NCI-H146 treated with DMSO at 0.1 percent for 48 hours (cell line): ENCODE measurements around the gene SV2C.
"Not testable (repeated sequence)": the region's sequence is repeated elsewhere in the genome, so short reads cannot be mapped to it uniquely, and the experiment has no call there.

Source experiments
- DNase-seq: peaks from one replicate; lab custom pipeline; 2025; ENCODE audit not compliant: unreplicated experiment; lab: John Stamatoyannopoulos, UW

Gene SV2C

GRCh38 chr5:76082772-76083554 is at the start of gene SV2C:
TSS of gene SV2C (plus strand) at chr5:76083383. CDS start at chr5:76131751, 48,368 bp downstream.
- no peak for DNase-seq

- DNase-seq = not testable (repeated sequence)
These were observed 45.4 kb upstream of the SV2C start for GRCh38 chr5:76037736-76038151.

GRCh38 chr5:76038212-76038611 is 45.0 kb upstream of the SV2C start:
- no peak for DNase-seq

GRCh38 chr5:76040806-76041205 is 42.4 kb upstream of the SV2C start:
- DNase-seq = no peak

GRCh38 chr5:76041863-76042262 is 41.3 kb upstream of the SV2C start:
- no peak for DNase-seq

GRCh38 chr5:76046741-76047140 is 36.4 kb upstream of the SV2C start:
- no peak for DNase-seq

- DNase-seq = no peak
These were observed 33.0 kb upstream of the SV2C start for GRCh38 chr5:76050134-76050533.

- no peak for DNase-seq
These were observed 20.6 kb upstream of the SV2C start for GRCh38 chr5:76062502-76063041.

- DNase-seq = no peak
These were observed 17.9 kb upstream of the SV2C start for GRCh38 chr5:76065258-76065657.

- DNase-seq = no peak
These were observed 14.0 kb upstream of the SV2C start for GRCh38 chr5:76069061-76069735.

- no peak for DNase-seq
These were observed 8.6 kb upstream of the SV2C start for GRCh38 chr5:76074487-76075065.

GRCh38 chr5:76081811-76082771 is 1.1 kb upstream of the SV2C start:
- DNase-seq = no peak

GRCh38 chr5:76083555-76084495 is 642 bp downstream of the SV2C start:
- no peak for DNase-seq

- DNase-seq = no peak
These were observed 1.5 kb downstream of the SV2C start for GRCh38 chr5:76084496-76085242.

GRCh38 chr5:76085243-76085579 is 2.0 kb downstream of the SV2C start:
- no peak for DNase-seq

- DNase-seq = no peak
These were observed 2.9 kb downstream of the SV2C start for GRCh38 chr5:76086095-76086494.

- not testable (repeated sequence) for DNase-seq
These were observed 6.0 kb downstream of the SV2C start for GRCh38 chr5:76089156-76089555.

GRCh38 chr5:76091351-76091750 is 8.2 kb downstream of the SV2C start:
- DNase-seq = no peak

GRCh38 chr5:76099286-76099702 is 16.1 kb downstream of the SV2C start:
- no peak for DNase-seq
